SJCRH30 (cell line): Measurements from ENCODE around the gene MAD1L1. TPM values are rescaled to one million over a fixed set of nuclear protein-coding genes. Genes with fewer than 3 reads are reported as not detected.
"Not testable (repeated sequence)": the region's sequence is repeated elsewhere in the genome, so short reads cannot be mapped to it uniquely, and the experiment has no call there.

Experiments
- DNase-seq, 2 experiments: peaks; one replicate each; pipeline ENCODE4 v3.0.0-alpha.2; 2015 to 2020
- H3K27ac ChIP-seq: fragments of 250-450 bp; sonication (Bioruptor Pico); 2 replicates; pipeline ENCODE4 v1.5.1; 2020; ENCODE audit warnings: mild to moderate bottlenecking, moderate library complexity
- H3K27me3 ChIP-seq: fragments of 250-450 bp; sonication (Bioruptor Pico); 2 replicates; pipeline ENCODE4 v1.5.1; 2020; ENCODE audit warnings: mild to moderate bottlenecking, moderate library complexity
- H3K36me3 ChIP-seq: fragments of 250-450 bp; sonication (Bioruptor Pico); 2 replicates; pipeline ENCODE4 v1.5.1; 2020; ENCODE audit warnings: mild to moderate bottlenecking, moderate library complexity
- H3K4me1 ChIP-seq: fragments of 250-450 bp; sonication (Bioruptor Pico); 2 replicates; pipeline ENCODE4 v1.5.1; 2020; ENCODE audit warnings: mild to moderate bottlenecking, moderate library complexity
- H3K4me3 ChIP-seq: fragments of 250-450 bp; sonication (Bioruptor Pico); 2 replicates; pipeline ENCODE4 v1.5.1; 2020; ENCODE audit warnings: mild to moderate bottlenecking, moderate library complexity
- H3K9me3 ChIP-seq: fragments of 250-450 bp; sonication (Bioruptor Pico); replicated peaks from 2 replicates; pipeline ENCODE4 v1.5.1; 2020; ENCODE audit warnings: mild to moderate bottlenecking, moderate library complexity
- total RNA-seq: library from RNA; depleted of rRNA; stranded (reverse); fragments of >200 nt; shearing (Covaris generic); gene quantifications from 2 replicates; pipeline ENCODE4 v1.2.3, GENCODE V29; 2014

Gene MAD1L1
- total RNA-seq, 1 experiment from 2014 or later: 31.5 TPM

- Histone ChIP-seq H3K4me1 (no peaks in the 10 kb centered on the region), H3K27ac (no peak overlapping the region), H3K9me3 (no peaks in the 10 kb centered on the region), H3K4me3 (no peak overlapping the region), H3K27me3 (no peaks in the 10 kb centered on the region), H3K36me3 (peaks cover 2% of the 10 kb centered on the region; the same call in 1 of the 2 replicates)
- DNase-seq: no peak
Observed at GRCh38 chr7:1971946-1972654, 260.6 kb downstream of the MAD1L1 start.

- Histone ChIP-seq H3K4me1 (no peaks in the 10 kb centered on the region), H3K27me3 (no peaks in the 10 kb centered on the region), H3K4me3 (no peak overlapping the region), H3K36me3 (no peaks in the 10 kb centered on the region), H3K27ac (no peak overlapping the region), H3K9me3 (no peaks in the 10 kb centered on the region)
- DNase-seq: no peak
Observed at GRCh38 chr7:1970895-1971294, 261.9 kb downstream of the MAD1L1 start.

DNA sequence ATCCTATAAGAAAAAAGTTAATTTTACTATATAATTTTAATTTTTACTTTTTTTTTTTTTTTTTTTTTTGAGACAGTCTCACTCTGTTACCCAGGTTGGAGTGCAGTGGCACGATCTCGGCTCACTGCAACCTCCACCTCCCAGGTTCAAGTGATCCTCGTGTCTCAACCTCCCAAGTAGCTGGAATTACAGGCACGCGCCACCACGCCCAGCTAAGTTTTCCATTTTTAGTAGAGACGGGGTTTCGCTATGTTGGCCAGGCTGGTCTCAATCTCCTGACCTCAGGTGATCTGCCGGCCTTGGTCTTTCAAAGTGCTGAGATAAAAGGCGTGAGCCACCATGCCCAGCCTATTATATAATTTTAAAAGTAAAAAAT, 262.5 kb downstream of the MAD1L1 start:
- not testable (repeated sequence) for H3K36me3 ChIP-seq, H3K9me3 ChIP-seq, H3K4me1 ChIP-seq, H3K27ac ChIP-seq, H3K4me3 ChIP-seq, H3K27me3 ChIP-seq, DNase-seq

DNA sequence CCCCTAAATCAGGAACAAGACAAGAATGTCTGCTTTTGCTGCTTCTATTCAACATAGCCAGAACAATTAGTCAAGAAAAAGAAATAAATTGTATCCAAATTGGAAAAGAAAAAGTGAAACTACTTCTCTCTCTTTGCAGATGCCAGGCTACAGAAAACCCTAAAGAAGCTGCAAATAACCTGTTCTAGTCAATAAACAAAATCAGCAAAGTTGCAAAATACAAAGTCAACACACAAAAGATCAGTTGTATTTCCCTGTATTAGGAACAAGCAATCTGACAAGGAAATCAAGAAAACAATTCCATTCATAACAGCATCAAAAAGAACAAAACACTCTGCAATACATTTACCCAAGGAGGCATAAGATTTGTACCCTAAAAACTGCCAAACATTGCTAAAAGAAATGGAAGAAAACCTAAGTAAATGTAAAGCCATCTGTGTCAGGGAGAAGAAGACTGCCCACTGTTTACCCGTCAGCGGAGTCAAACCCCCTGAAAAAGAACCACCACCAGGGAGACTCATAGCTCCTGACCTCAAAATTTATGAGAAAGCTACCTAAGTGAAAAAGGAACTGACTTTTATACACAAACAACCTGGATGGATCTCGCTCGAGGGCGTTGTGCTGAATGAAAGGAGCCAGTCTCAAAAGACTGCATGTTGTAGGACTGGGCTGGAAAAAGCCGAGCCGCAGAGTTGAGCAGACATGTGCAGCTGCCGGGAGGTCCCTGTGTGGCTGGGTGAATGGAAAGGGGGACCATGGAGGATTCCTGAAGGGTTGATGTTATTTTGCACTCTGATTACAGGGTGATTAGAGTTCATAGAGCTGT, 263.1 kb downstream of the MAD1L1 start:
- no peaks in the 10 kb centered on the region for H3K4me1 ChIP-seq
- no peaks in the 10 kb centered on the region for H3K9me3 ChIP-seq
- no peak overlapping the region for H3K27ac ChIP-seq
- no peaks in the 10 kb centered on the region for H3K27me3 ChIP-seq
- DNase-seq: no peak
- H3K36me3 ChIP-seq: no peaks in the 10 kb centered on the region
- no peak overlapping the region for H3K4me3 ChIP-seq

- Histone ChIP-seq H3K27ac (no peak overlapping the region), H3K36me3 (no peaks in the 10 kb centered on the region), H3K4me1 (no peaks in the 10 kb centered on the region), H3K4me3 (no peak overlapping the region), H3K9me3 (no peaks in the 10 kb centered on the region), H3K27me3 (no peaks in the 10 kb centered on the region)
- no peak for DNase-seq
Observed at GRCh38 chr7:1968397-1969111, 264.2 kb downstream of the MAD1L1 start.

DNA sequence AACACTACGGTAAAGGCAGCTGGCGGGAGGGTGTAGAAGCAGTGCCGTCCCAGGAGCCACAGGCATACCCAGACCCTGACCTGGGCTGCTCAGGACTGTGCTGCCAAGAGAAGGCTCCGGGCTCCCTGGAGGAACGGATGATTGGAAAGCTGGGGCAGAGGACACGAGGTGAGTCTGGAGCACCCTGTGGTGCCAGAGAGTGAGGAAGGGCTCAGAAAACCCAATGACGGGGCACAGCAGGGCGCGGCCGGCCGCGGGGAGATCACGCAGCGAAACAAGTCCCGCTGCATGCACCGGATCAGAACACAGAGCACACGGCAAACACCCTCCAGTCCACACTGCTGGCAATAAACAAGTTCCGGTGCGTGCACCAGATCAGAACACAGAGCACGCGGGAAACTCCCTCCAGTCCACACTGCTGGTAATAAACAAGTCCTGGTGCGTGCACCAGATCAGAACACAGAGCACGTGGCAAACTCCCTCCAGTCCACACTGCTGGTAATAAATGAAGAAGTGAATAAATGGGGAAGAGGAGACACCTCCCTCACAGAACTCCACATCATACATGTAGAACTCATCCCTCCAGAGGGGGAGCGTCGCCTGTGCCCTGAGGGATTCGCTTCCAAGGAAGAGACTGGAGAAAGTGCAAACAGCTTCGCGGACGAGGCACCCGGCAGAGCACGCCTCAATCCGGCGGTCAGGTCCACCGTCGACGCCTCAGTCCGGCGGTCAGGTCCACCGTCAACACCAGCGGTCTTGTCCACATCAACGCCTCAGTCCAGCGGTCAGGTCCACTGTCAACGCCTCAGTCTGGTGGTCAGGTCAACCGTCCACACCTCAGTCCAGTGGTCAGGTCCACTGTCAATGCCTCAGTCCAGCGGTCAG, 265.0 kb downstream of the MAD1L1 start:
- Histone ChIP-seq H3K9me3 (no peaks in the 10 kb centered on the region), H3K27me3 (no peaks in the 10 kb centered on the region), H3K4me1 (no peaks in the 10 kb centered on the region), H3K36me3 (no peaks in the 10 kb centered on the region), H3K4me3 (no peak overlapping the region), H3K27ac (no peak overlapping the region)
- no peak for DNase-seq

DNA sequence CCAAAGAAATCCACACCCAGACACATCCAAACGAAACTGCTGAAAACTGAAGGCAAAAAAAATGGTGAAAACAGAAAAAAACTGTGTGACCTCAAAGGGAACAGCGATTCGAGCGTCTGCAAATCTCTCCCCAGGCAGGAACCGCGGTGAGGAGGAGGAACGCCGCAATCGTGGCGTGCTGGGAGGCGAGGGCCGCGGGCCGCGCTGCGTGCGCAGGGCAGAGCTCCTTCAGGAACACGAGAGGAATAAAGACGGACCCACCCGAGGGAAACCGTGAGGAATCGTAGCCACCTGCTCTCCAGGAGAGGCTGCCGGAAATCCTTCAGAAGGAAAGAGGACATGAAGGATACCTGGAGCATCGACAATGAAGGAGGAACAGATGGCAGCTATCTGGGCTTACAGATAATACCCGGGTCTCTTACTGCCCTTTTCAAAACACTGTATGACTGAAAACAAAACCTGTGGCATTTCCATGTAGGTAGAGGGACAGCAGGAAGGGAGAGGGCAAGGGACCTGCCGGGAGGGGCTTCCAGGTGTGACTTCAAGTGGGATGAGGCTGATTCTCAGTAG, 266.0 kb downstream of the MAD1L1 start:
- Histone ChIP-seq H3K4me3 (no peak overlapping the region), H3K27me3 (no peaks in the 10 kb centered on the region), H3K36me3 (no peaks in the 10 kb centered on the region), H3K27ac (no peak overlapping the region), H3K4me1 (no peaks in the 10 kb centered on the region), H3K9me3 (no peaks in the 10 kb centered on the region)
- DNase-seq: no peak

DNA sequence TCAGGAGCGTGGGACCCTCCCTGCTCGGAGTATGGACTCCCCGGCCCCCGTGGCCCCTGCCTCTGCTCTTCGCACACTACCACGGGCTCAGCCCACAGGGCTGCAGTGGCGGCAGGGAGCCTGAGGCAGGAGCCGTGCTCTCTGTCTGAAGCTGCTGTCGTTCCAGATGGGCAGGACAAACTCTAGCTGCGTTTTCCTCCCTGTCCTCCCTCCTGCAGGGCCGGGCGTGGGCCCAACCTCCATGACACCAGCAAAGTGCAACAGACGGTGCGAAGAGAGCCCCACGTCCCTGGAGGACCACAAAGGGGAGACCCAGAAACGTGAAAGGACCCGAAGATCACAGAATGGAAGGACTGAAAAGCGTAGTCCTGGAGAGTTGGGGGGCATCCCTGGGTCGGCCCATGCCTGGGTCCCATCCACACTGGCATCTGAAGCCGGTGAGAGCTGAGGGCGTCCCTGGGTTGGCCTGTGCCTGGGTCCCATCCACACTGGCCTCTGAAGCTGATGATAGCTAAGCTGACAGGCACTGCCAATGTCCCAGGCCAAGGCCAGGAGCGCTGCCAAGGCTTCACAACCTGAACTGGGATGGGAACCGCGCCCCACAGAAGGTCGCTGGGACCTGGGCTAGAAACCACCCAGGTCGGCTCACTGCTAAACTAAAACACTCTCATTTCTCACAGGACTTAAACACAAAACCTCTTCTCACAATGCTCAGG, 267.0 kb downstream of the MAD1L1 start:
- H3K27me3 ChIP-seq: no peaks in the 10 kb centered on the region
- H3K27ac ChIP-seq: no peak overlapping the region
- no peak for DNase-seq
- H3K36me3 ChIP-seq: no peaks in the 10 kb centered on the region
- no peak overlapping the region for H3K4me3 ChIP-seq
- no peaks in the 10 kb centered on the region for H3K9me3 ChIP-seq
- no peaks in the 10 kb centered on the region for H3K4me1 ChIP-seq

GRCh38 chr7:1964913-1965578, 267.7 kb downstream of the MAD1L1 start:
- H3K4me1 ChIP-seq: no peaks in the 10 kb centered on the region
- no peak overlapping the region for H3K4me3 ChIP-seq
- H3K9me3 ChIP-seq: no peaks in the 10 kb centered on the region
- H3K27me3 ChIP-seq: no peaks in the 10 kb centered on the region
- H3K36me3 ChIP-seq: no peaks in the 10 kb centered on the region
- H3K27ac ChIP-seq: no peak overlapping the region
- DNase-seq: no peak

GRCh38 chr7:1964211-1964912, 268.4 kb downstream of the MAD1L1 start:
- Histone ChIP-seq H3K27me3 (no peaks in the 10 kb centered on the region), H3K36me3 (no peaks in the 10 kb centered on the region), H3K4me3 (no peak overlapping the region), H3K9me3 (no peaks in the 10 kb centered on the region), H3K4me1 (no peaks in the 10 kb centered on the region), H3K27ac (no peak overlapping the region)
- no peak for DNase-seq

DNA sequence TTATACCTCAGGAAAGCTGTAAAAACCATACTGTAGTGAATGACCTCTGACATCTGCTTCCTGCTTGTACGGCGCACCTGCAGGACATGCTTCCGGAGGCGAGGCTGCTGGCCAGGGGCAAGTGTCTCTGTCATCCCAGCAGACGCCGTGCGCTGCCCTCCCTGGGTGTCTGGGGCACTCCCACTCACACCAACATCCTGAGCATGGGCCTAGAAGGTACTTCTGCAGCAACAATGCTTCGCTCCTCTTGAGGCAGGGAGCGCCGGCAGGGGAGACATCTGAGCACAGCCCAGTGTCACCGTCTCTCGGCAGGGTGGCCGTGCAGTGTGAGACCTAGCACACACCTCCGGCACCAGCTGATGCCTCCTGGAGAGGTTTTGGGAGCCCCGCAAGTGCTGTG, 269.2 kb downstream of the MAD1L1 start:
- H3K4me1 ChIP-seq: no peaks in the 10 kb centered on the region
- no peak overlapping the region for H3K27ac ChIP-seq
- H3K4me3 ChIP-seq: no peak overlapping the region
- no peaks in the 10 kb centered on the region for H3K36me3 ChIP-seq
- no peak for DNase-seq
- no peaks in the 10 kb centered on the region for H3K9me3 ChIP-seq
- H3K27me3 ChIP-seq: no peaks in the 10 kb centered on the region

DNA sequence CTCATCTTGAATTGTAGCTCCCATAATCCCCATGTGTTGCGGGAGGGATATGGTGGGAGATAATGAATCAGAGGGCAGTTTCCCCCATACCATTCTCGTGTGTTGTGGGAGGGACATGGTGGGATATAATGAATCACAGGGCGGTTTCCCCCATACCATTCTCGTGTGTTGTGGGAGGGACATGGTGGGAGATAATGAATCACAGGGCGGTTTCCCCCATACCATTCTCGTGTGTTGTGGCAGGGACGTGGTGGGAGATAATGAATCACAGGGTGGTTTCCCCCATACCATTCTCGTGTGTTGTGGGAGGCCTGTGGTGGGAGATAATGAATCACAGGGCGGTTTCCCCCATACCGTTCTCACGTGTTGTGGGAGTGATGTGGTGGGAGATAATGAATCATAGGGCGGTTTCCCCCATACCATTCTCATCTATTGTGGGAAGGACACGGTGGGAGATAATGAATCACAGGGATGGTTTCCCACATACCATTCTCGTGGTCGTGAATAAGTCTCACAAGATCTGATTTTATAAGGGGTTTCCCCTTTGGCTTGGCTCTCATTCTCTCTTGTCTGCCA, 271.0 kb downstream of the MAD1L1 start:
- Histone ChIP-seq H3K27me3 (no peaks in the 10 kb centered on the region), H3K9me3 (no peaks in the 10 kb centered on the region), H3K36me3 (no peaks in the 10 kb centered on the region), H3K27ac (no peak overlapping the region), H3K4me3 (no peak overlapping the region), H3K4me1 (no peaks in the 10 kb centered on the region)
- peak; percentile 7 to 15 for DNase-seq
